Activated naive CD4-positive, alpha-beta T cell treated with anti-CD3 and anti-CD28 coated beads, Interleukin-2, amount 10 ng/mL, durations not matched to agents 7 days and 5 days (primary cell): ENCODE measurements around the gene NMU.
"Not testable (repeated sequence)": the region's sequence is repeated elsewhere in the genome, so short reads cannot be mapped to it uniquely, and the experiment has no call there.

Experiments
- CTCF ChIA-PET: fragments of 350-600 bp; sonication (Branson Sonifier 250); formaldehyde crosslinking; loops from one replicate; lab custom pipeline; 2021; ENCODE audit warnings: antibody characterized with exemption; lab: Charles Lee
- DNase-seq: peaks from one replicate; pipeline ENCODE4 v3.0.0-alpha.2; 2020
- H3K27ac Mint-ChIP-seq: one replicate; pipeline ENCODE4 v1.8.0; 2021; ENCODE audit warnings: mild to moderate bottlenecking, moderate library complexity, mixed read lengths
- H3K27me3 Mint-ChIP-seq: one replicate; pipeline ENCODE4 v1.8.0; 2021; ENCODE audit warnings: mild to moderate bottlenecking, mixed read lengths
- H3K36me3 Mint-ChIP-seq: one replicate; pipeline ENCODE4 v1.8.0; 2021; ENCODE audit warnings: mixed read lengths
- H3K4me1 Mint-ChIP-seq: one replicate; pipeline ENCODE4 v1.8.0; 2021; ENCODE audit warnings: mixed read lengths
- H3K4me3 Mint-ChIP-seq: one replicate; pipeline ENCODE4 v1.8.0; 2021; ENCODE audit warnings: mild to moderate bottlenecking, moderate library complexity, mixed read lengths
- H3K9me3 Mint-ChIP-seq: one replicate; pipeline ENCODE4 v1.8.0; 2021; ENCODE audit warnings: mixed read lengths

Gene NMU

GRCh38 chr4:55654131-55654530, 18.0 kb upstream of the NMU start:
- Mint-ChIP-seq H3K4me3 (no peak overlapping the region), H3K36me3 (no peaks in the 10 kb centered on the region), H3K27me3 (peaks cover 4% of the 10 kb centered on the region), H3K27ac (no peak overlapping the region), H3K9me3 (no peaks in the 10 kb centered on the region), H3K4me1 (no peaks in the 10 kb centered on the region)
- no peak for DNase-seq
- CTCF ChIA-PET = no interaction called here

- no peaks in the 10 kb centered on the region for H3K36me3 Mint-ChIP-seq
- H3K9me3 Mint-ChIP-seq = no peaks in the 10 kb centered on the region
- CTCF ChIA-PET = no interaction called here
- peaks cover 8% of the 10 kb centered on the region for H3K27me3 Mint-ChIP-seq
- no peaks in the 10 kb centered on the region for H3K4me1 Mint-ChIP-seq
- DNase-seq = no peak
- H3K27ac Mint-ChIP-seq = no peak overlapping the region
- H3K4me3 Mint-ChIP-seq = no peak overlapping the region
Observed at GRCh38 chr4:55650483-55650882, 14.4 kb upstream of the NMU start.

- peaks cover 70% of the 10 kb centered on the region for H3K27me3 Mint-ChIP-seq
- peaks cover 14% of the 10 kb centered on the region for H3K4me1 Mint-ChIP-seq
Observed at GRCh38 chr4:55637272-55637820, 1.2 kb upstream of the NMU start.

GRCh38 chr4:55636656-55636999, 530 bp upstream of the NMU start:
- no peak overlapping the region for H3K27ac Mint-ChIP-seq
- no peak for DNase-seq
- no peaks in the 10 kb centered on the region for H3K9me3 Mint-ChIP-seq
- CTCF ChIA-PET = interaction anchor here (1.0 kb wide), 1 partner anchor 229 kb away, joined by 4 read pairs; no protein-coding TSS in a partner anchor
- peak overlapping the region; percentile 52 for H3K4me3 Mint-ChIP-seq
- peaks cover 70% of the 10 kb centered on the region for H3K27me3 Mint-ChIP-seq
- no peaks in the 10 kb centered on the region for H3K36me3 Mint-ChIP-seq
- H3K4me1 Mint-ChIP-seq = peaks cover 14% of the 10 kb centered on the region

More at GRCh38 chr4:55637272-55637820, 1.2 kb upstream of the NMU start:
- Mint-ChIP-seq H3K27ac (no peak overlapping the region), H3K9me3 (no peaks in the 10 kb centered on the region), H3K4me3 (no peak overlapping the region), H3K36me3 (no peaks in the 10 kb centered on the region)
- CTCF ChIA-PET = interaction anchor here (1.0 kb wide), 1 partner anchor 229 kb away, joined by 4 read pairs; no protein-coding TSS in a partner anchor
- no peak for DNase-seq

GRCh38 chr4:55635282-55635681, 816 bp downstream of the NMU start:
- no peaks in the 10 kb centered on the region for H3K36me3 Mint-ChIP-seq
- H3K9me3 Mint-ChIP-seq = no peaks in the 10 kb centered on the region
- H3K27ac Mint-ChIP-seq = no peak overlapping the region
- CTCF ChIA-PET = interaction anchor here (1.3 to 1.4 kb wide), 2 partner anchors 288 to 450 kb away, joined by 3 to 4 read pairs; no protein-coding TSS in a partner anchor
- peaks cover 14% of the 10 kb centered on the region for H3K4me1 Mint-ChIP-seq
- no peak for DNase-seq
- H3K4me3 Mint-ChIP-seq = no peak overlapping the region
- H3K27me3 Mint-ChIP-seq = peaks cover 69% of the 10 kb centered on the region

- H3K27ac Mint-ChIP-seq = no peak overlapping the region
- no peak for DNase-seq
- H3K27me3 Mint-ChIP-seq = peaks cover 66% of the 10 kb centered on the region
- CTCF ChIA-PET = interaction anchor here (1.3 to 1.4 kb wide), 2 partner anchors 288 to 450 kb away, joined by 3 to 4 read pairs; no protein-coding TSS in a partner anchor
- H3K4me3 Mint-ChIP-seq = no peak overlapping the region
- H3K4me1 Mint-ChIP-seq = peaks cover 14% of the 10 kb centered on the region
- no peaks in the 10 kb centered on the region for H3K9me3 Mint-ChIP-seq
- H3K36me3 Mint-ChIP-seq = no peaks in the 10 kb centered on the region
Observed at GRCh38 chr4:55634417-55635128, 1.5 kb downstream of the NMU start.

GRCh38 chr4:55633903-55634302, 2.2 kb downstream of the NMU start:
- Mint-ChIP-seq H3K4me1 (peaks cover 14% of the 10 kb centered on the region), H3K36me3 (no peaks in the 10 kb centered on the region), H3K27ac (no peak overlapping the region), H3K27me3 (peaks cover 61% of the 10 kb centered on the region), H3K9me3 (no peaks in the 10 kb centered on the region), H3K4me3 (no peak overlapping the region)
- no peak for DNase-seq
- CTCF ChIA-PET = no interaction called here

- CTCF ChIA-PET = no interaction called here
Observed at GRCh38 chr4:55625835-55626234, 10.3 kb downstream of the NMU start.

GRCh38 chr4:55624063-55624462, 12.0 kb downstream of the NMU start:
- H3K9me3 Mint-ChIP-seq, H3K27ac Mint-ChIP-seq, H3K36me3 Mint-ChIP-seq, CTCF ChIA-PET, H3K4me1 Mint-ChIP-seq, H3K27me3 Mint-ChIP-seq, DNase-seq, H3K4me3 Mint-ChIP-seq: not testable (repeated sequence)

More at GRCh38 chr4:55625835-55626234, 10.3 kb downstream of the NMU start:
- Mint-ChIP-seq H3K4me1 (no peaks in the 10 kb centered on the region), H3K36me3 (no peaks in the 10 kb centered on the region), H3K9me3 (no peaks in the 10 kb centered on the region), H3K4me3 (no peak overlapping the region), H3K27ac (no peak overlapping the region), H3K27me3 (peaks cover 4% of the 10 kb centered on the region)
- DNase-seq = no peak

GRCh38 chr4:55618546-55619143, 17.5 kb downstream of the NMU start:
- CTCF ChIA-PET = no interaction called here
- DNase-seq = no peak
- peaks cover 6% of the 10 kb centered on the region for H3K4me1 Mint-ChIP-seq
- no peaks in the 10 kb centered on the region for H3K9me3 Mint-ChIP-seq
- no peak overlapping the region for H3K4me3 Mint-ChIP-seq
- peaks cover 11% of the 10 kb centered on the region for H3K27me3 Mint-ChIP-seq
- H3K36me3 Mint-ChIP-seq = no peaks in the 10 kb centered on the region
- no peak overlapping the region for H3K27ac Mint-ChIP-seq

- H3K4me1 Mint-ChIP-seq = peaks cover 6% of the 10 kb centered on the region
- H3K27me3 Mint-ChIP-seq = peaks cover 11% of the 10 kb centered on the region
- H3K4me3 Mint-ChIP-seq = no peak overlapping the region
- no peaks in the 10 kb centered on the region for H3K9me3 Mint-ChIP-seq
- DNase-seq = no peak
- H3K36me3 Mint-ChIP-seq = no peaks in the 10 kb centered on the region
- no peak overlapping the region for H3K27ac Mint-ChIP-seq
- CTCF ChIA-PET = no interaction called here
Observed at GRCh38 chr4:55617587-55618197, 18.4 kb downstream of the NMU start.

- Mint-ChIP-seq H3K4me3 (no peak overlapping the region), H3K4me1 (peaks cover 6% of the 10 kb centered on the region), H3K27ac (no peak overlapping the region), H3K36me3 (no peaks in the 10 kb centered on the region), H3K27me3 (peaks cover 11% of the 10 kb centered on the region), H3K9me3 (no peaks in the 10 kb centered on the region)
- DNase-seq = no peak
- CTCF ChIA-PET = no interaction called here
Observed at GRCh38 chr4:55615008-55615407, 21.1 kb downstream of the NMU start.

- CTCF ChIA-PET = no interaction called here
- no peak overlapping the region for H3K27ac Mint-ChIP-seq
- no peak overlapping the region for H3K4me3 Mint-ChIP-seq
Observed at GRCh38 chr4:55613621-55614020, 22.5 kb downstream of the NMU start.

GRCh38 chr4:55612341-55612740, 23.8 kb downstream of the NMU start:
- Mint-ChIP-seq H3K27me3 (peaks cover 4% of the 10 kb centered on the region), H3K36me3 (no peaks in the 10 kb centered on the region), H3K27ac (no peak overlapping the region), H3K9me3 (no peaks in the 10 kb centered on the region), H3K4me1 (peaks cover 5% of the 10 kb centered on the region), H3K4me3 (no peak overlapping the region)
- no peak for DNase-seq
- CTCF ChIA-PET = no interaction called here

More at GRCh38 chr4:55613621-55614020, 22.5 kb downstream of the NMU start:
- peaks cover 10% of the 10 kb centered on the region for H3K4me1 Mint-ChIP-seq
- no peak for DNase-seq
- no peaks in the 10 kb centered on the region for H3K9me3 Mint-ChIP-seq
- H3K36me3 Mint-ChIP-seq = no peaks in the 10 kb centered on the region
- peaks cover 7% of the 10 kb centered on the region for H3K27me3 Mint-ChIP-seq
